ENCODE results near the gene SMCHD1. TPM values are rescaled to one million over a fixed set of nuclear protein-coding genes. Genes with fewer than 3 reads are reported as not detected.
"Not testable (repeated sequence)": the region's sequence is repeated elsewhere in the genome, so short reads cannot be mapped to it uniquely, and the experiment has no call there.

The SMCHD1 gene
- total RNA-seq, 3 donors from 2014 or later = 73.9 to 131 (median 102) TPM

DNA sequence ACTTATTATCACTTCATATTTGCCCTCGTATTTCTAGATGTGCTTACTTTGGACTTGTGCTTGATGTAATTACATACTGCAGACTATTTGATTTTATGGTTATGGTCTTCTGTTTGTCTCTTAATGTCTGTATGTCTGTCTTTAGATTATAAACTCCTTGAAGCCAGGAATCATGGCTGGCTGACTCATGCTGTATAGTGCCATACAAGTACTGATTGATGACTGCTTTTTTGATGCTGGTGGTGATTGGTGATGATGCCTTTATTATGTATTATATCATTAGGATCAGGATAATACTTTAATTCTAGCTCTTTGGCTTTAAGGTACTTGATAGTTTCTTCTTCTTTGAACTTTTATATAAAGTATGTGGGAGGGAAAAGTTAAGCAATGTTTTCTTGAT lies 17.3 kb downstream of the SMCHD1 start:
- H3K36me3 ChIP-seq = peaks cover 4% of the 10 kb centered on the region
- H3K4me1 ChIP-seq = no peaks in the 10 kb centered on the region
- DNase-seq (ENCODE audit: low spot score in 2 of 2) = no peak
- intact Hi-C loops (cut with DNase I; ENCODE audit: low total_unique reads) = no loop called here
- H3K27me3 ChIP-seq = no peaks in the 10 kb centered on the region
- no peaks in the 10 kb centered on the region for H3K9me3 ChIP-seq
- no peak overlapping the region for H3K27ac ChIP-seq
- no peak overlapping the region for H3K4me3 ChIP-seq
- TF ChIP-seq POLR2AphosphoS5 (IDR thresholded peaks at IDR 0.05) = no peak
- no peak for TF ChIP-seq POLR2A (IDR thresholded peaks at IDR 0.05)

DNA sequence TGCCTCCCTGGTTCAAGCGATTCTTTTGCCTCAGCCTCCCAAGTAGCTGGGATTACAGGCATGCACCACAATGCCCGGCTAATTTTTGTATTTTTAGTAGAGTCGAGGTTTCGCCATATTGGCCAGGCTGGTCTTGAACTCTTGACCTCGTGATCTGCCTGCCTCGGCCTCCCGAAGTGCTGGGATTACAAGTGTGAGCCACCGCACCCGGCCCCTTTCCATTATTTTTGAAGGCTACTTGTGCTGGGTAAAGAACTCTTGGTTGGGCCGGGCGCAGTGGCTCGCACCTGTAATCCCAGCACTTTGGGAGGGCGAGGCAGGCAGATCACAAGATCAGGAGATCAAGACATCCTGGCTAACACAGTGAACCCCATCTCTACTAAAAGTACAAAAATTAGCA lies 23.4 kb downstream of the SMCHD1 start:
- H3K9me3 ChIP-seq; H3K36me3 ChIP-seq; H3K27me3 ChIP-seq; DNase-seq (ENCODE audit: low spot score in 2 of 2); H3K27ac ChIP-seq; H3K4me1 ChIP-seq; intact Hi-C loops (cut with DNase I; ENCODE audit: low total_unique reads); H3K4me3 ChIP-seq: not testable (repeated sequence)

DNA sequence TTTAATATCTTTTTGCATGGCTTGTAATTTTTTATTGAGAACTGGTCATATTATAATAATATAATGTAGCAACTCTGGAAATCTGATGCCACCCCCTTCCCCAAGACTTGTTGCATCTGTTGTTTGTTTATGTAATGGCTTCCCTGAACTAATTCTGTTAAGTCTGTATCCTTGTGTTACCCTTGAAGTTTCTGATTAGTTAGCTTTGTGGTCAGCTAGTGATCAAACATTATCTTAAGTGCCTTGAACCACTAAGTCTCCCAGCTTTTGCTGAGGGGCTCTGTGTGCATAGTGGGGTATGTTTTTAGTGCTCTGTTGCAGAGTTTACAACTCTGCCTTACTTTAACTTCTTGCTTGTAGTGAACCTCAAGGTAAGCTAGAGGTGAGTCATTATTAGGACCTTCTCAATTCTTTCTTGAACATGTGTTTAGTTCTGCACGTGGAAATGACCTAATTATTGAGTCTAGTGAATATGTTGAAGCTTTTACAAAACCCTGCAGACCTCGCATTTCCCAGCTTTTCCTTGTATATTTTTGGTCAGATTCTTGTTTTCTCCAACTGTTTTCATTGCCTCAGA lies 24.8 kb downstream of the SMCHD1 start:
- intact Hi-C loops (cut with DNase I; ENCODE audit: low total_unique reads) = no loop called here
- no peaks in the 10 kb centered on the region for H3K36me3 ChIP-seq

DNA sequence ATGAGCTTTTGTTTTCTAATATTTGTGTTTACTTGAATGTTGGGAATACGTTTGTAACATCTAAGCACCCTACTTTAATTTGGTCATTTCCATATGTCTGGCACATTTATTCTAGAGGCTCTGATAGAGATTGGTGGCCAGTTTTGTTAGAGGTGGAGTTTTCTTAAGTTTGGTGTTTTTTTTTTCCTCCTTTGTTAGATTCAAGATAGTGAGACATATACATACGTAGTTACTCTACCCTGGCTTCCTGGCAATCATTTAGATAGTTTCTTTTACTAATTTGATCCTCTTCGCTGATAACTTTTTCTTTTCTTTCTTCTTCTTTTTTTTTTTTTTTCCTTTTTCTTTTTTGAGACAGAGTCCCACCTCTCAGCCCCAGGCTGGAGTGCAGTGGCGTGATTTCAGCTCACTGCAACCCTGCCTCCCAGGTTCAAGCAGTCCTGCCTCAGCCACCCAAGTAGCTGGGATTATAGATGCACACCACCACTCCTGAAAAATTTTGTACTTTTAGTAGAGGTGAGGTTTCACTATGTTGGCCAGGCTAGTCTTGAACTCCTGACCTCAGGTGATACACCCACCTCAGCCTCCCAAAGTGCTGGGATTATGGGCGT lies 26.6 kb downstream of the SMCHD1 start:
- intact Hi-C loops (cut with DNase I; ENCODE audit: low total_unique reads) = no loop called here
- Histone ChIP-seq H3K36me3 (no peaks in the 10 kb centered on the region), H3K27me3 (no peaks in the 10 kb centered on the region), H3K27ac (no peak overlapping the region), H3K9me3 (peaks cover 1 to 5% of the 10 kb centered on the region in 2 donors), H3K4me3 (no peak overlapping the region), H3K4me1 (no peaks in the 10 kb centered on the region)
- TF ChIP-seq POLR2AphosphoS5 (IDR thresholded peaks at IDR 0.05) = no peak
- TF ChIP-seq, protein P1, sequence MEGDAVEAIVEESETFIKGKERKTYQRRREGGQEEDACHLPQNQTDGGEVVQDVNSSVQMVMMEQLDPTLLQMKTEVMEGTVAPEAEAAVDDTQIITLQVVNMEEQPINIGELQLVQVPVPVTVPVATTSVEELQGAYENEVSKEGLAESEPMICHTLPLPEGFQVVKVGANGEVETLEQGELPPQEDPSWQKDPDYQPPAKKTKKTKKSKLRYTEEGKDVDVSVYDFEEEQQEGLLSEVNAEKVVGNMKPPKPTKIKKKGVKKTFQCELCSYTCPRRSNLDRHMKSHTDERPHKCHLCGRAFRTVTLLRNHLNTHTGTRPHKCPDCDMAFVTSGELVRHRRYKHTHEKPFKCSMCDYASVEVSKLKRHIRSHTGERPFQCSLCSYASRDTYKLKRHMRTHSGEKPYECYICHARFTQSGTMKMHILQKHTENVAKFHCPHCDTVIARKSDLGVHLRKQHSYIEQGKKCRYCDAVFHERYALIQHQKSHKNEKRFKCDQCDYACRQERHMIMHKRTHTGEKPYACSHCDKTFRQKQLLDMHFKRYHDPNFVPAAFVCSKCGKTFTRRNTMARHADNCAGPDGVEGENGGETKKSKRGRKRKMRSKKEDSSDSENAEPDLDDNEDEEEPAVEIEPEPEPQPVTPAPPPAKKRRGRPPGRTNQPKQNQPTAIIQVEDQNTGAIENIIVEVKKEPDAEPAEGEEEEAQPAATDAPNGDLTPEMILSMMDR (IDR thresholded peaks at IDR 0.05) = no peak
- no peak for TF ChIP-seq POLR2A (IDR thresholded peaks at IDR 0.05)
- no peak for DNase-seq (ENCODE audit: low spot score in 2 of 2)

More for the DNA sequence above, 24.8 kb downstream of the SMCHD1 start:
- H3K27ac ChIP-seq = no peak overlapping the region
- H3K27me3 ChIP-seq = no peaks in the 10 kb centered on the region
- no peak overlapping the region for H3K4me3 ChIP-seq
- H3K9me3 ChIP-seq = no peaks in the 10 kb centered on the region
- H3K4me1 ChIP-seq = no peaks in the 10 kb centered on the region
- no peak for DNase-seq (ENCODE audit: low spot score in 2 of 2)
- TF ChIP-seq, protein P1 (IDR thresholded peaks at IDR 0.05) = no peak

DNA sequence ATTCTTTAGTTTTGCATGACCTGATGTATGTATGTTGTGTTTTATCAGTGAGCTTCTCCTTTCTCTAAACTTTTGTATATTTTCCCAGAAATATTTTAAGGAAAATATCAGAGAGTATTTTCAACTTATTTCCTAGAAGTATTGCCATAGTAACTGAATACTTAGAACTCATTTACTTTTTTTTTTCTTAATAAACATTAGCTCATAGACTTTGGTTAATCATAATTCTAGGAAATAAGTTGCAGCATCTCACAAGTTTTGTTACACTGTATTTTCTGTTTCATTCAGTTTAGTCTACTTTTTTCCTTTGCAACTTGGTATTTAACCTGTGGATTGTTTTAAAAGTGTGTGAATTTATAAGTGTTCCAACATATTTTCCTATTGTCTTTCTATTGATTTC lies 27.5 kb downstream of the SMCHD1 start:
- no peaks in the 10 kb centered on the region for H3K27me3 ChIP-seq
- DNase-seq (ENCODE audit: low spot score in 2 of 2) = no peak
- no peak for TF ChIP-seq POLR2AphosphoS5 (IDR thresholded peaks at IDR 0.05)
- TF ChIP-seq POLR2A (IDR thresholded peaks at IDR 0.05) = no peak
- TF ChIP-seq, protein P1 (IDR thresholded peaks at IDR 0.05) = no peak
- peaks cover 4 to 5% of the 10 kb centered on the region in 2 donors for H3K9me3 ChIP-seq
- H3K4me3 ChIP-seq = no peak overlapping the region
- H3K27ac ChIP-seq = no peak overlapping the region
- H3K36me3 ChIP-seq = no peaks in the 10 kb centered on the region
- intact Hi-C loops (cut with DNase I; ENCODE audit: low total_unique reads) = no loop called here
- no peaks in the 10 kb centered on the region for H3K4me1 ChIP-seq

DNA sequence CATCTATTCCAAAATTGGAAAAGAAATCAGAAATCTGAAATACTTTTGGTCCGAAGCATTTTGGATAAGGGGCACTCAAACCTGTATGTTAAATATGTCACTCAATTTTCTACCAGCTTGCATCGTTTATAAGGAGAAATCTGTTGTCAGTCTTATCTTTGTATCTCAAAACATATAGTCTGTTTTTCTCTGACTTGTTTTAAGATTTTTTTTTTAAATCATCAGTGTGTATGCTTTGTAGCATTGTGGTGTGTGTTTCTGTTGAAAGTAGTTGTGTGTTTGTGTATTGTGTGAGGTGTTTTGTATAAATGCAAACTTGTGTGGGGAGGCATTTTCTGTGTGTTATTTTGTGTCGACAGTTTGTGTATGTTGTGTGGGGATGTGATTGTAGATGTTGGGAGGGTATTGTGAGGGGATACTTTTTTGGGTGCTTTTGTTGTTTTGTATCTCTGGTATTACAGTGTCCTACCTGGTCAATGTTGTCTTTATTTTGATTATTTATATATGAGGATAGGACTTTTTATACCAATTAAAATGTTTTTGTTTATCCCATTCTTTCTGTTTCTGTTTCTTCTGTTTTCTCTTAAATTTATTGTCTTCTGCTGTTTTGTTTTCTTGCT lies 30.9 kb downstream of the SMCHD1 start:
- intact Hi-C loops (cut with DNase I; ENCODE audit: low total_unique reads) = no loop called here
- no peak for TF ChIP-seq POLR2A (IDR thresholded peaks at IDR 0.05)
- TF ChIP-seq, protein P1 (IDR thresholded peaks at IDR 0.05) = no peak
- no peak for TF ChIP-seq POLR2AphosphoS5 (IDR thresholded peaks at IDR 0.05)
- no peaks in the 10 kb centered on the region for H3K4me1 ChIP-seq
- H3K27ac ChIP-seq = no peak overlapping the region
- no peak for DNase-seq (ENCODE audit: low spot score in 2 of 2)
- peaks cover 4 to 5% of the 10 kb centered on the region in 2 donors for H3K9me3 ChIP-seq
- no peak overlapping the region for H3K4me3 ChIP-seq
- H3K36me3 ChIP-seq = no peaks in the 10 kb centered on the region
- H3K27me3 ChIP-seq = no peaks in the 10 kb centered on the region

All from breast epithelium (tissue), 4 donors.